Esophagus squamous epithelium (tissue), 4 donors: ENCODE measurements around the gene CISH.
A peak's percentile ranks its signal among the peaks of the same experiment; 100 is the strongest.

Experiments
- POLR2A ChIP-seq, 4 donors: fragments of 450-650 bp; IDR thresholded peaks; one replicate each; pipeline ENCODE4 v1.6.1; 2017; ENCODE audit warnings: antibody characterized with exemption in 4 of 4, mild to moderate bottlenecking in 4 of 4, moderate library complexity in 3 of 4
- TF ChIP-seq, protein P1 (sequence below), 6 experiments: fragments of 450-650 bp in 4 of 6; fragments of 200-600 bp in 2 of 6; sonication (generic) in 2 of 6; IDR thresholded peaks; one replicate each; pipeline ENCODE4 v1.5.1; 2016 to 2019; ENCODE audit warnings: antibody characterized with exemption in 6 of 6, mild to moderate bottlenecking in 4 of 6, moderate library complexity in 4 of 6

GRCh38 chr3:50572158-50572557 lies 39.4 kb downstream of the CISH start:
- TF ChIP-seq, protein P1, sequence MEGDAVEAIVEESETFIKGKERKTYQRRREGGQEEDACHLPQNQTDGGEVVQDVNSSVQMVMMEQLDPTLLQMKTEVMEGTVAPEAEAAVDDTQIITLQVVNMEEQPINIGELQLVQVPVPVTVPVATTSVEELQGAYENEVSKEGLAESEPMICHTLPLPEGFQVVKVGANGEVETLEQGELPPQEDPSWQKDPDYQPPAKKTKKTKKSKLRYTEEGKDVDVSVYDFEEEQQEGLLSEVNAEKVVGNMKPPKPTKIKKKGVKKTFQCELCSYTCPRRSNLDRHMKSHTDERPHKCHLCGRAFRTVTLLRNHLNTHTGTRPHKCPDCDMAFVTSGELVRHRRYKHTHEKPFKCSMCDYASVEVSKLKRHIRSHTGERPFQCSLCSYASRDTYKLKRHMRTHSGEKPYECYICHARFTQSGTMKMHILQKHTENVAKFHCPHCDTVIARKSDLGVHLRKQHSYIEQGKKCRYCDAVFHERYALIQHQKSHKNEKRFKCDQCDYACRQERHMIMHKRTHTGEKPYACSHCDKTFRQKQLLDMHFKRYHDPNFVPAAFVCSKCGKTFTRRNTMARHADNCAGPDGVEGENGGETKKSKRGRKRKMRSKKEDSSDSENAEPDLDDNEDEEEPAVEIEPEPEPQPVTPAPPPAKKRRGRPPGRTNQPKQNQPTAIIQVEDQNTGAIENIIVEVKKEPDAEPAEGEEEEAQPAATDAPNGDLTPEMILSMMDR (IDR thresholded peaks at IDR 0.05): peak; percentile 77 to 96 (median 92)
- no peak for TF ChIP-seq POLR2A (IDR thresholded peaks at IDR 0.05)
